ENCODE measurements around the gene LRMDA.
"Not testable (repeated sequence)": the region's sequence is repeated elsewhere in the genome, so short reads cannot be mapped to it uniquely, and the experiment has no call there.

LRMDA gene

GRCh38 chr10:76552091-76552873 lies 1120.9 kb downstream of the LRMDA start:
- DNase-seq: no peak

- no peak for DNase-seq
Measured at GRCh38 chr10:76553263-76554032, 1122.0 kb downstream of the LRMDA start.

GRCh38 chr10:76554033-76554408 lies 1122.6 kb downstream of the LRMDA start:
- no peak for DNase-seq

GRCh38 chr10:76554478-76554877 lies 1123.1 kb downstream of the LRMDA start:
- no peak for DNase-seq

GRCh38 chr10:76555067-76555670 lies 1123.7 kb downstream of the LRMDA start:
- no peak for DNase-seq

GRCh38 chr10:76557366-76557765 lies 1125.9 kb downstream of the LRMDA start:
- DNase-seq: no peak

- DNase-seq: no peak
Measured at GRCh38 chr10:76558586-76558985, 1127.2 kb downstream of the LRMDA start.

GRCh38 chr10:76558996-76559891 lies 1127.8 kb downstream of the LRMDA start:
- DNase-seq: no peak

- no peak for DNase-seq
Measured at GRCh38 chr10:76559892-76560220, 1128.4 kb downstream of the LRMDA start.

GRCh38 chr10:76560338-76560737 lies 1128.9 kb downstream of the LRMDA start:
- DNase-seq: no peak

GRCh38 chr10:76563286-76563685 lies 1131.9 kb downstream of the LRMDA start:
- DNase-seq: no peak

- no peak for DNase-seq
Measured at GRCh38 chr10:76572021-76572420, 1140.6 kb downstream of the LRMDA start.

GRCh38 chr10:76576276-76576962 lies 1145.0 kb downstream of the LRMDA start:
- no peak for DNase-seq

GRCh38 chr10:76577455-76577854 lies 1146.0 kb downstream of the LRMDA start:
- DNase-seq: no peak

- no peak for DNase-seq
Measured at GRCh38 chr10:76581506-76582256, 1150.3 kb downstream of the LRMDA start.

- DNase-seq: no peak
Measured at GRCh38 chr10:76582531-76582930, 1151.1 kb downstream of the LRMDA start.

GRCh38 chr10:76583711-76584161 lies 1152.3 kb downstream of the LRMDA start:
- DNase-seq: no peak

GRCh38 chr10:76584466-76584865 lies 1153.0 kb downstream of the LRMDA start:
- not testable (repeated sequence) for DNase-seq

All from NCI-H526 (cell line).